Bronchial epithelial cell (primary cell): ENCODE data around the gene ADCY6. TPM values are rescaled to one million over a fixed set of nuclear protein-coding genes. Genes with fewer than 3 reads are reported as not detected.

Experiments
- DNase-seq: peaks from one replicate; pipeline ENCODE4 v3.0.0-alpha.2; 2010; ENCODE audit warnings: low read depth
- FAIRE-seq: peaks from 2 replicates; lab custom pipeline; 2011; peaks lifted over from hg19 to GRCh38; lab: Jason Lieb, UNC
- H3K27me3 ChIP-seq: 2 replicates; pipeline ENCODE4 v1.5.1; 2011; ENCODE audit warnings: low read length; ENCODE audit not compliant: control insufficient read depth, insufficient read depth
- H3K36me3 ChIP-seq: 2 replicates; pipeline ENCODE4 v1.5.1; 2011; ENCODE audit warnings: low read length; ENCODE audit not compliant: control insufficient read depth, insufficient read depth
- H3K4me3 ChIP-seq: 2 replicates; pipeline ENCODE4 v1.5.1; 2011; ENCODE audit warnings: mild to moderate bottlenecking, low read depth, low read length, control low read depth
- total RNA-seq: library from RNA; depleted of rRNA; stranded (reverse); fragments of >200 nt; gene quantifications from 2 replicates; pipeline ENCODE4 v1.2.1, GENCODE V29; 2014
- TF ChIP-seq, protein P1 (sequence below): IDR thresholded peaks from 2 replicates; pipeline ENCODE4 v1.5.1; 2011; ENCODE audit warnings: mild to moderate bottlenecking, moderate library complexity, low read length, control low read depth, inconsistent platforms; ENCODE audit not compliant: insufficient read depth, severe bottlenecking

Gene ADCY6
- total RNA-seq, 1 donor from 2014 or later = 13.4 TPM

DNA sequence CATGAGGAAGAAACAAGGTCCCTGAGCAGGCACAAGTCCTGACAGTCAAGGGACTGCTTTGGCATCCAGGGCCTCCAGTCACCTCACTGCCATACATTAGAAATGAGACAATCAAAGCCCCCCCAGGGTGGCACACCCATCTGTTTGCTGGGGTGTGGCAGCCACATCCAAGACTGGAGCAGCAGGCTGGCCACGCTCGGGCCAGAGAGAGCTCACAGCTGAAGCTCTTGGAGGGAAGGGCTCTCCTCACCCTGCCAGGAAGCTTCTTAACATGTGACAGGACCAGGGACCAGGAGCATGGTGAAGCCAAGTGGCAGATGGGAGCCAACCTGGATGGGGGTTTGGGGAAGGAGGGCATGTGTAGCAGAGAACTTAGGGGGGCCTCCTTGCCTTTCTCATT lies 39.4 kb upstream of the ADCY6 start:
- DNase-seq (no peak), FAIRE-seq (peak; percentile 73)
- TF ChIP-seq, protein P1, sequence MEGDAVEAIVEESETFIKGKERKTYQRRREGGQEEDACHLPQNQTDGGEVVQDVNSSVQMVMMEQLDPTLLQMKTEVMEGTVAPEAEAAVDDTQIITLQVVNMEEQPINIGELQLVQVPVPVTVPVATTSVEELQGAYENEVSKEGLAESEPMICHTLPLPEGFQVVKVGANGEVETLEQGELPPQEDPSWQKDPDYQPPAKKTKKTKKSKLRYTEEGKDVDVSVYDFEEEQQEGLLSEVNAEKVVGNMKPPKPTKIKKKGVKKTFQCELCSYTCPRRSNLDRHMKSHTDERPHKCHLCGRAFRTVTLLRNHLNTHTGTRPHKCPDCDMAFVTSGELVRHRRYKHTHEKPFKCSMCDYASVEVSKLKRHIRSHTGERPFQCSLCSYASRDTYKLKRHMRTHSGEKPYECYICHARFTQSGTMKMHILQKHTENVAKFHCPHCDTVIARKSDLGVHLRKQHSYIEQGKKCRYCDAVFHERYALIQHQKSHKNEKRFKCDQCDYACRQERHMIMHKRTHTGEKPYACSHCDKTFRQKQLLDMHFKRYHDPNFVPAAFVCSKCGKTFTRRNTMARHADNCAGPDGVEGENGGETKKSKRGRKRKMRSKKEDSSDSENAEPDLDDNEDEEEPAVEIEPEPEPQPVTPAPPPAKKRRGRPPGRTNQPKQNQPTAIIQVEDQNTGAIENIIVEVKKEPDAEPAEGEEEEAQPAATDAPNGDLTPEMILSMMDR = no peak
- H3K27me3 ChIP-seq = no peaks in the 10 kb centered on the region
- no peak overlapping the region for H3K4me3 ChIP-seq
- H3K36me3 ChIP-seq = peaks cover 28% of the 10 kb centered on the region

DNA sequence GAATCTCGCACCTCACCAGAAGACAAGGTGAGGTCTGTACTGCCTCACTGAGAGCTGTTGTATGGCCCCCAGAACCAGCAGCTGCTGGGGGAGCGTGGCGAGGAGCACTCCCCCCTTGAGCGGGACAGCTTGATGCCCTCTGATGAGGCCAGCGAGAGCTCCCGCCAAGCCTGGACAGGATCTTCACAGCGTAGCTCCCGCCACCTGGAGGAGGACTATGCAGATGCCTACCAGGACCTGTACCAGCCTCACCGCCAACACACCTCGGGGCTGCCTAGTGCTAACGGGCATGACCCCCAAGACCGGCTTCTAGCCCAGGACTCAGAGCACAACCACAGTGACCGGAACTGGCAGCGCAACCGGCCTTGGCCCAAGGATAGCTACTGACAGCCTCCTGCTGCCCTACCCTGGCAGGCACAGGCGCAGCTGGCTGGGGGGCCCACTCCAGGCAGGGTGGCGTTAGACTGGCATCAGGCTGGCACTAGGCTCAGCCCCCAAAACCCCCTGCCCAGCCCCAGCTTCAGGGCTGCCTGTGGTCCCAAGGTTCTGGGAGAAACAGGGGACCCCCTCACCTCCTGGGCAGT lies 38.7 kb upstream of the ADCY6 start:
- Histone ChIP-seq H3K27me3 (no peaks in the 10 kb centered on the region), H3K36me3 (peaks cover 22% of the 10 kb centered on the region), H3K4me3 (no peak overlapping the region)
- FAIRE-seq (no peak), DNase-seq (no peak)
- TF ChIP-seq, protein P1 = no peak

DNA sequence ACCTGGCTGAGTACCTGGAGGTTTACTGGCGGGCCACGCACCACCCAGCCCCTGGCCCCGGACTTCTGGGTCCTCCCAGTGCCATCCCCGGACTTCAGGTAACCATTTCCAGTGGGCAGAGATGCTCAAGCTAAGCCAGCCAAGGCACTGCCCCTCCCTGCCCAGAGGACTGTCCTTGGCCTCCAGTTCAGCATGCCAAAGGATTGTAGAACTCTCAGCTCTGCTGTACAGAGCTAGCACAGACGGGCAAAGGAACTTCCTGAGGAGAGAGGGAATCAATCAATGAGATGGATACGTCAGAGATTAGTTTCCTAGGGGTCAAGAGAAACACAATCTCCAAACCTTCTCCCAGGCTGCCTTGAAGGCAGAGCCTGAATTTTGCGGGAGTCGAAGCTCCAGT lies 38.1 kb upstream of the ADCY6 start:
- TF ChIP-seq, protein P1 = no peak
- no peaks in the 10 kb centered on the region for H3K27me3 ChIP-seq
- no peak overlapping the region for H3K4me3 ChIP-seq
- no peak for FAIRE-seq
- H3K36me3 ChIP-seq = peaks cover 17% of the 10 kb centered on the region
- no peak for DNase-seq

DNA sequence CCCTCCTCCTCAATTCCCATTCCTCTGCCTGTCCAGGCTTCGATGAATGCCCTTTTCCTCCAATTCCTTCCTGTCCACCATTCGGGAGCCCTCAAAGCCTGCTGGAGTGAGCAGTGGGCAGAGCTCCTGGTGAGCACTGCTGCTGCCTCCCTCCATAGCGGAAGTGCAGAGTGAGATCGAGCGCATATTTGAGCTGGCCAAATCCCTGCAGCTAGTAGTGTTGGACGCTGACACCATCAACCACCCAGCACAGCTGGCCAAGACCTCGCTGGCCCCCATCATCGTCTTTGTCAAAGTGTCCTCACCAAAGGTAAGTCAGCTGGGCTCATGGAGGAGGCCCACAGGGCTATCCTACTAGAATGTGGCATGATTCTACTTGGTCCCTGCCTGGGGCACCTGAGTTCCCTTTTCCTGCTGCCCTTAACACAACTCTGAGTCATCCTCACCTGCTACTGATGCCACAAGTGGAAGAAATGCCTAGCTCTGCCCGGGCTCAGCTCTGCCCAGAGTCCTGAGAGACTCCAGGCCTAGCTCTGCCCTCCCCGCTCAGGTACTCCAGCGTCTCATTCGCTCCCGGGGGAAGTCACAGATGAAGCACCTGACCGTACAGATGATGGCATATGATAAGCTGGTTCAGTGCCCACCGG lies 37.4 kb upstream of the ADCY6 start:
- H3K27me3 ChIP-seq = no peaks in the 10 kb centered on the region
- FAIRE-seq (peak; percentile 75), DNase-seq (peak; percentile 84)
- TF ChIP-seq, protein P1 = no peak
- H3K36me3 ChIP-seq = peaks cover 15% of the 10 kb centered on the region
- no peak overlapping the region for H3K4me3 ChIP-seq

DNA sequence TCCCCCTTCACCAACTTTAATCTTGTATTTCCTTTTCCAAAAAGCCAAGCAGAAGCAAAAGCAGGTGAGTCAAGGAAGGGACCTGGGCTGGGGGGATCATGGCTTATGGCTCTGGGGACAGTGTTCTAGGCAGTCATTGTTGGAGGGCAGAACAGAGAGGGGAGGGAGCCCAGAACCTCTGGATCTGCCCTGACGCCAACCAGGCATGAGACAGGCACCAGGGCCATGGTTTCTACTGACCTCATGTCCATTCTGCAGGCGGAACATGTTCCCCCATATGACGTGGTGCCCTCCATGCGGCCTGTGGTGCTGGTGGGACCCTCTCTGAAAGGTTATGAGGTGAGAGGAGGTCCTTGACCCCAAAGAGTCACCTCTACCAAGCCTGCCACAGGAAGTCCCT lies 36.0 kb upstream of the ADCY6 start:
- Histone ChIP-seq H3K4me3 (no peak overlapping the region), H3K27me3 (no peaks in the 10 kb centered on the region), H3K36me3 (peaks cover 12% of the 10 kb centered on the region)
- DNase-seq (no peak), FAIRE-seq (no peak)
- TF ChIP-seq, protein P1 = no peak
